Hepatocyte (in vitro differentiated cells): ENCODE data around the gene TRPM3. TPM values are rescaled to one million over a fixed set of nuclear protein-coding genes. Genes with fewer than 3 reads are reported as not detected.

Experiments
- DNase-seq: peaks from one replicate; pipeline ENCODE4 v3.0.0-alpha.2; 2016; ENCODE audit warnings: low spot score
- H2AFZ ChIP-seq: fragments of 200-600 bp; sonication (generic); 2 replicates; pipeline ENCODE4 v1.6.0; 2016; ENCODE audit warnings: antibody characterized with exemption, mild to moderate bottlenecking
- H3K27ac ChIP-seq: fragments of 200-600 bp; sonication (generic); 2 replicates; pipeline ENCODE4 v1.5.1; 2016; ENCODE audit warnings: mild to moderate bottlenecking
- H3K27me3 ChIP-seq: fragments of 200-600 bp; sonication (generic); 2 replicates; pipeline ENCODE4 v1.6.1; 2016
- H3K36me3 ChIP-seq: fragments of 200-600 bp; sonication (generic); replicated peaks from 2 replicates; pipeline ENCODE4 v1.5.1; 2016; ENCODE audit warnings: low read depth; ENCODE audit not compliant: insufficient read depth
- H3K4me1 ChIP-seq: fragments of 200-600 bp; sonication (generic); 2 replicates; pipeline ENCODE4 v1.5.1; 2016; ENCODE audit warnings: mild to moderate bottlenecking, moderate library complexity; ENCODE audit not compliant: insufficient read depth
- H3K4me2 ChIP-seq: fragments of 200-600 bp; sonication (generic); 2 replicates; pipeline ENCODE4 v1.6.0; 2016
- H3K4me3 ChIP-seq: fragments of 200-600 bp; sonication (generic); 2 replicates; pipeline ENCODE4 v1.5.1; 2016; ENCODE audit warnings: mild to moderate bottlenecking
- H3K79me2 ChIP-seq: fragments of 200-600 bp; sonication (generic); 2 replicates; pipeline ENCODE4 v1.6.0; 2017; ENCODE audit warnings: mild to moderate bottlenecking
- H3K9me2 ChIP-seq: fragments of 200-600 bp; sonication (generic); replicated peaks from 2 replicates; pipeline ENCODE4 v1.6.0; 2017; ENCODE audit warnings: mild to moderate bottlenecking; ENCODE audit not compliant: insufficient read depth
- H3K9me3 ChIP-seq: fragments of 200-600 bp; sonication (generic); 2 replicates; pipeline ENCODE4 v1.5.1; 2016; ENCODE audit warnings: low read depth, mild to moderate bottlenecking
- H4K20me1 ChIP-seq: fragments of 200-600 bp; sonication (generic); 2 replicates; pipeline ENCODE4 v1.6.0; 2016; ENCODE audit warnings: mild to moderate bottlenecking; ENCODE audit not compliant: insufficient read depth, poor library complexity, severe bottlenecking
- CTCF ChIP-seq: fragments of 200-600 bp; sonication (generic); IDR thresholded peaks from 2 replicates; pipeline ENCODE4 v1.5.1; 2016; ENCODE audit warnings: antibody characterized with exemption, mild to moderate bottlenecking; ENCODE audit not compliant: poor library complexity
- EZH2 ChIP-seq: fragments of 200-600 bp; sonication (generic); IDR thresholded peaks from 2 replicates; pipeline ENCODE4 v1.6.1; 2016; ENCODE audit warnings: antibody characterized with exemption, mild to moderate bottlenecking, borderline replicate concordance
- EZH2phosphoT487 ChIP-seq: fragments of 200-600 bp; sonication (generic); IDR thresholded peaks from one replicate; pipeline ENCODE4 v1.6.1; 2018; ENCODE audit warnings: antibody characterized with exemption, mild to moderate bottlenecking, low read depth, moderate library complexity; ENCODE audit not compliant: unreplicated experiment, severe bottlenecking
- WGBS: methylation state at CpG from one replicate; pipeline ENCODE4 v1.1.6; 2016; ENCODE audit warnings: low lambda C conversion rate; ENCODE audit errors: missing lambda C conversion rate; 5-methylcytosine and 5-hydroxymethylcytosine counted together
- polyA plus RNA-seq: library from polyadenylated mRNA; unstranded; fragments of >200 nt; fragmentation: Nextera tagmentation; extraction: Ambion mirVana; gene quantifications from 2 replicates; pipeline ENCODE4 v1.2.1, GENCODE V29; 2016
- total RNA-seq: library from RNA; depleted of rRNA; stranded (reverse); fragments of >200 nt; gene quantifications from 2 replicates; pipeline ENCODE4 v1.2.3, GENCODE V29; 2014

The TRPM3 gene
- total and polyA plus RNA-seq, 2 experiments from 2014 or later = 0.60 to 0.68 TPM

GRCh38 chr9:70830618-70831017, 290.8 kb downstream of the TRPM3 start:
- DNase-seq = no peak
- H4K20me1 ChIP-seq = no peaks in the 10 kb centered on the region
- TF ChIP-seq CTCF (no peak), EZH2 (no peak), EZH2phosphoT487 (no peak)
- no peak overlapping the region for H3K27ac ChIP-seq
- no peaks in the 10 kb centered on the region for H3K4me1 ChIP-seq
- H3K4me2 ChIP-seq = no peak overlapping the region
- H3K27me3 ChIP-seq = no peaks in the 10 kb centered on the region
- H3K36me3 ChIP-seq = no peaks in the 10 kb centered on the region
- no peaks in the 10 kb centered on the region for H3K9me3 ChIP-seq
- no peak overlapping the region for H3K4me3 ChIP-seq
- 78% methylated on average over 4 of the region's 4 CpGs for WGBS
- H3K79me2 ChIP-seq = no peaks in the 10 kb centered on the region
- no peak overlapping the region for H2AFZ ChIP-seq
- no peaks in the 10 kb centered on the region for H3K9me2 ChIP-seq

- no peak overlapping the region for H3K4me2 ChIP-seq
- no peaks in the 10 kb centered on the region for H3K27me3 ChIP-seq
- H3K9me2 ChIP-seq = no peaks in the 10 kb centered on the region
- no peaks in the 10 kb centered on the region for H3K9me3 ChIP-seq
- TF ChIP-seq EZH2phosphoT487 (no peak), CTCF (no peak), EZH2 (no peak)
- no peak overlapping the region for H3K27ac ChIP-seq
- 79% methylated on average over 5 of the region's 5 CpGs for WGBS
- no peaks in the 10 kb centered on the region for H4K20me1 ChIP-seq
- no peak for DNase-seq
- no peaks in the 10 kb centered on the region for H3K4me1 ChIP-seq
- H3K4me3 ChIP-seq = no peak overlapping the region
- H3K79me2 ChIP-seq = no peaks in the 10 kb centered on the region
- no peak overlapping the region for H2AFZ ChIP-seq
- H3K36me3 ChIP-seq = no peaks in the 10 kb centered on the region
These were observed 291.7 kb downstream of the TRPM3 start for GRCh38 chr9:70829591-70830265.

GRCh38 chr9:70826562-70826961, 294.9 kb downstream of the TRPM3 start:
- 92% methylated on average over 3 of the region's 3 CpGs for WGBS
- no peaks in the 10 kb centered on the region for H3K27me3 ChIP-seq

More at GRCh38 chr9:70826562-70826961, 294.9 kb downstream of the TRPM3 start:
- H3K4me3 ChIP-seq = no peak overlapping the region
- no peaks in the 10 kb centered on the region for H4K20me1 ChIP-seq
- no peaks in the 10 kb centered on the region for H3K36me3 ChIP-seq
- no peak for DNase-seq
- H2AFZ ChIP-seq = no peak overlapping the region
- no peak for TF ChIP-seq EZH2
- TF ChIP-seq CTCF = no peak
- no peak for TF ChIP-seq EZH2phosphoT487
- H3K4me2 ChIP-seq = no peak overlapping the region
- H3K27ac ChIP-seq = no peak overlapping the region
- no peaks in the 10 kb centered on the region for H3K79me2 ChIP-seq
- H3K4me1 ChIP-seq = no peaks in the 10 kb centered on the region
- H3K9me2 ChIP-seq = no peaks in the 10 kb centered on the region
- H3K9me3 ChIP-seq = no peaks in the 10 kb centered on the region
